Mesendoderm (in vitro differentiated cells): ENCODE data around the gene PTK7.

Experiments used
- DNase-seq: peaks from one replicate; pipeline ENCODE4 v3.0.0; 2013
- H2AK5ac ChIP-seq: 2 replicates; pipeline ENCODE4 v1.6.1; 2013; ENCODE audit warnings: low read length, inconsistent platforms
- H2BK120ac ChIP-seq: 2 replicates; pipeline ENCODE4 v1.6.1; 2013; ENCODE audit warnings: low read depth, mild to moderate bottlenecking, low read length, moderate library complexity, mixed read lengths
- H2BK15ac ChIP-seq: replicated peaks from 2 replicates; pipeline ENCODE4 v1.6.1; 2013; ENCODE audit warnings: low read depth, mild to moderate bottlenecking, moderate library complexity
- H2BK5ac ChIP-seq: 2 replicates; pipeline ENCODE4 v1.6.1; 2013; ENCODE audit warnings: low read length, inconsistent platforms
- H3K18ac ChIP-seq: 2 replicates; pipeline ENCODE4 v1.6.1; 2013; ENCODE audit warnings: mild to moderate bottlenecking, low read length, mixed read lengths
- H3K23ac ChIP-seq: one replicate; pipeline ENCODE4 v1.6.1; 2013; ENCODE audit warnings: low read length
- H3K27ac ChIP-seq: 2 replicates; pipeline ENCODE4 v1.5.1; 2013; ENCODE audit warnings: low read depth, mild to moderate bottlenecking, inconsistent platforms, low read length, moderate library complexity
- H3K27me3 ChIP-seq: 2 replicates; pipeline ENCODE4 v1.6.1; 2013; ENCODE audit warnings: low read length, control low read depth, mild to moderate bottlenecking, inconsistent platforms; ENCODE audit not compliant: insufficient read depth, poor library complexity
- H3K36me3 ChIP-seq: 2 replicates; pipeline ENCODE4 v1.6.1; 2013; ENCODE audit warnings: low read length, inconsistent platforms; ENCODE audit not compliant: control insufficient read depth, insufficient read depth
- H3K4ac ChIP-seq: one replicate; pipeline ENCODE4 v1.6.1; 2013; ENCODE audit warnings: low read depth, mild to moderate bottlenecking, low read length, moderate library complexity
- H3K4me1 ChIP-seq: 2 replicates; pipeline ENCODE4 v1.6.1; 2013; ENCODE audit warnings: low read depth, low read length, inconsistent platforms; ENCODE audit not compliant: control insufficient read depth
- H3K4me2 ChIP-seq: 2 replicates; pipeline ENCODE4 v1.6.1; 2013; ENCODE audit warnings: low read length
- H3K4me3 ChIP-seq: 2 replicates; pipeline ENCODE4 v1.5.1; 2013; ENCODE audit warnings: mild to moderate bottlenecking, low read length
- H3K56ac ChIP-seq: one replicate; pipeline ENCODE4 v1.6.1; 2013; ENCODE audit warnings: low read length
- H3K79me1 ChIP-seq: 2 replicates; pipeline ENCODE4 v1.6.1; 2013; ENCODE audit warnings: low read length, inconsistent platforms
- H3K79me2 ChIP-seq: 2 replicates; pipeline ENCODE4 v1.6.1; 2013; ENCODE audit warnings: mild to moderate bottlenecking, low read length; ENCODE audit not compliant: control insufficient read depth, insufficient read depth
- H3K9ac ChIP-seq: 2 replicates; pipeline ENCODE4 v1.6.1; 2013; ENCODE audit warnings: low read length, inconsistent platforms
- H4K5ac ChIP-seq: one replicate; pipeline ENCODE4 v1.6.1; 2013; ENCODE audit warnings: low read length
- H4K8ac ChIP-seq: one replicate; pipeline ENCODE4 v1.6.1; 2013; ENCODE audit warnings: low read depth, mild to moderate bottlenecking, control low read depth, low read length, moderate library complexity
- WGBS: extraction: QIAGEN DNeasy Blood & Tissue Kit; methylation state at CpG from one replicate; pipeline ENCODE4 v1.1.7; 2013; ENCODE audit warnings: low lambda C conversion rate, missing lambda C conversion rate; ENCODE audit not compliant: insufficient coverage; ENCODE audit errors: extremely low coverage; 5-methylcytosine and 5-hydroxymethylcytosine counted together

PTK7 gene

GRCh38 chr6:43034190-43034525, 42.0 kb upstream of the PTK7 start:
- Histone ChIP-seq H3K79me2 (no peaks in the 10 kb centered on the region), H3K79me1 (no peaks in the 10 kb centered on the region), H3K18ac (no peak overlapping the region), H3K4me1 (no peaks in the 10 kb centered on the region), H4K5ac (no peak overlapping the region), H3K36me3 (peaks cover 15% of the 10 kb centered on the region), H4K8ac (no peak overlapping the region), H3K56ac (no peak overlapping the region), H3K27ac (no peak overlapping the region), H3K23ac (no peak overlapping the region), H3K4ac (no peak overlapping the region), H3K4me2 (no peak overlapping the region), H2AK5ac (no peak overlapping the region), H2BK15ac (no peak overlapping the region), H2BK5ac (no peak overlapping the region), H3K9ac (no peak overlapping the region), H2BK120ac (no peak overlapping the region), H3K4me3 (no peak overlapping the region), H3K27me3 (no peaks in the 10 kb centered on the region)
- no CpG with 5 or more reads among the region's 2 CpGs for WGBS
- no peak for DNase-seq

GRCh38 chr6:43035495-43036194, 40.5 kb upstream of the PTK7 start:
- Histone ChIP-seq H3K79me2 (no peaks in the 10 kb centered on the region), H2BK15ac (no peak overlapping the region), H3K27me3 (no peaks in the 10 kb centered on the region), H4K8ac (no peak overlapping the region), H3K9ac (no peak overlapping the region), H3K27ac (no peak overlapping the region), H3K4me3 (no peak overlapping the region), H4K5ac (no peak overlapping the region), H3K18ac (no peak overlapping the region), H3K4me2 (no peak overlapping the region), H2BK5ac (no peak overlapping the region), H2BK120ac (no peak overlapping the region), H3K4ac (no peak overlapping the region), H3K79me1 (no peaks in the 10 kb centered on the region), H3K36me3 (peaks cover 13% of the 10 kb centered on the region), H2AK5ac (no peak overlapping the region), H3K4me1 (no peaks in the 10 kb centered on the region), H3K56ac (no peak overlapping the region), H3K23ac (no peak overlapping the region)
- DNase-seq, result no peak
- WGBS, result no CpG with 5 or more reads among the region's 4 CpGs

DNA sequence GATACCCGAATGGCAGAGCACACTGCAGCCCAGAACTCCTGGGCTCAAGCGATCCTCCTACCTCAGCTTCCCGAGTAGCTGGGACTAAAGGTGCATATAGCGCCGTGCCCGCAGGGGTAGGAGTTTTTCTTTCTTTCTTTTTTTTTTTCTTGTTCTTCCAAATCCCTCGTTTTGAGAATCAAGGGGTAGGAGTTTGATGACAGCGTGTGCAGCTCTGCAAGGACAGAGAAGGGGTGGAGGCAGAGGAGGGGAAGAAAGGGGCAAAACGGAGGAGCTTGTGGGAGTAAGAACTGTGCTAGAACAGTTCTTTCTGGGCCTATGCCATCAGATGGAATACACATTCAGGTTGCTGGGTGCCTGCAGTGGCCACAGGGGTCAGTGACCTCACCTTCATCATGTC, 39.4 kb upstream of the PTK7 start:
- H3K27me3 ChIP-seq, result no peaks in the 10 kb centered on the region
- H3K36me3 ChIP-seq, result peaks cover 13% of the 10 kb centered on the region
- no peaks in the 10 kb centered on the region for H3K79me1 ChIP-seq
- H3K56ac ChIP-seq, result no peak overlapping the region
- no peak overlapping the region for H3K4me3 ChIP-seq
- no peaks in the 10 kb centered on the region for H3K4me1 ChIP-seq
- H4K5ac ChIP-seq, result no peak overlapping the region
- no peaks in the 10 kb centered on the region for H3K79me2 ChIP-seq
- H2BK5ac ChIP-seq, result no peak overlapping the region
- H2BK15ac ChIP-seq, result no peak overlapping the region
- no peak for DNase-seq
- no peak overlapping the region for H3K23ac ChIP-seq
- H2BK120ac ChIP-seq, result no peak overlapping the region
- H3K27ac ChIP-seq, result no peak overlapping the region
- no peak overlapping the region for H3K4ac ChIP-seq
- no peak overlapping the region for H3K4me2 ChIP-seq
- no peak overlapping the region for H3K9ac ChIP-seq
- no CpG with 5 or more reads among the region's 9 CpGs for WGBS
- H3K18ac ChIP-seq, result no peak overlapping the region
- H4K8ac ChIP-seq, result no peak overlapping the region
- H2AK5ac ChIP-seq, result no peak overlapping the region

GRCh38 chr6:43037197-43037596, 38.9 kb upstream of the PTK7 start:
- Histone ChIP-seq H4K8ac (no peak overlapping the region), H3K9ac (no peak overlapping the region), H3K4me1 (no peaks in the 10 kb centered on the region), H3K4me3 (no peak overlapping the region), H3K18ac (no peak overlapping the region), H3K27ac (no peak overlapping the region), H2BK120ac (no peak overlapping the region), H3K27me3 (no peaks in the 10 kb centered on the region), H3K4me2 (no peak overlapping the region), H3K36me3 (peaks cover 13% of the 10 kb centered on the region), H4K5ac (no peak overlapping the region), H3K56ac (no peak overlapping the region), H2BK15ac (no peak overlapping the region), H2BK5ac (no peak overlapping the region), H3K79me2 (no peaks in the 10 kb centered on the region), H3K23ac (no peak overlapping the region), H3K4ac (no peak overlapping the region), H2AK5ac (no peak overlapping the region), H3K79me1 (no peaks in the 10 kb centered on the region)
- no peak for DNase-seq
- no CpG with 5 or more reads among the region's 5 CpGs for WGBS

DNA sequence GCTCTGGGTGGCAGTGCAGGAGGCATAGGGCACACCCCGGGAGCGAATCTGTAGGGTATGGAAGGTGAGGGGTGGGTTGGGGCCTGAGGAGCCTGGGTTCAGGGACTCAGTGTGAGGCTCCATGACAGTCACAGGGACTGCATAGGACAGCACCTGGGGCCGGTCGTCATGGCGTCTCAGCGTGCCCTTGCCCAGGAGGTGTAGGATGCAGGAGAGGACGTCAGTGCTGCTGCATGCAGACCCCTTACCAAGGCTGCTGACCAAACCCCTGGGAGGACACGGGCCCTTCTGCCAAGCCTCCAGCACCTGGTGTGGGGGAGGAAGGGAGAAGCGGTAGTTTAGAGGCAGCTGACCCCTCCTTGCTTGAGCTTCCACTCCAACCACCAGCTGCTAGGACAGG, 38.4 kb upstream of the PTK7 start:
- Histone ChIP-seq H2BK120ac (no peak overlapping the region), H3K4ac (no peak overlapping the region), H3K23ac (no peak overlapping the region), H3K27me3 (no peaks in the 10 kb centered on the region), H3K36me3 (peaks cover 11% of the 10 kb centered on the region), H3K56ac (no peak overlapping the region), H2AK5ac (no peak overlapping the region), H3K4me3 (no peak overlapping the region), H4K5ac (no peak overlapping the region), H4K8ac (no peak overlapping the region), H3K4me2 (no peak overlapping the region), H3K27ac (no peak overlapping the region), H3K4me1 (no peaks in the 10 kb centered on the region), H2BK15ac (no peak overlapping the region), H3K9ac (no peak overlapping the region), H3K79me1 (no peaks in the 10 kb centered on the region), H3K18ac (no peak overlapping the region), H2BK5ac (no peak overlapping the region), H3K79me2 (no peaks in the 10 kb centered on the region)
- no peak for DNase-seq
- no CpG with 5 or more reads among the region's 9 CpGs for WGBS

DNA sequence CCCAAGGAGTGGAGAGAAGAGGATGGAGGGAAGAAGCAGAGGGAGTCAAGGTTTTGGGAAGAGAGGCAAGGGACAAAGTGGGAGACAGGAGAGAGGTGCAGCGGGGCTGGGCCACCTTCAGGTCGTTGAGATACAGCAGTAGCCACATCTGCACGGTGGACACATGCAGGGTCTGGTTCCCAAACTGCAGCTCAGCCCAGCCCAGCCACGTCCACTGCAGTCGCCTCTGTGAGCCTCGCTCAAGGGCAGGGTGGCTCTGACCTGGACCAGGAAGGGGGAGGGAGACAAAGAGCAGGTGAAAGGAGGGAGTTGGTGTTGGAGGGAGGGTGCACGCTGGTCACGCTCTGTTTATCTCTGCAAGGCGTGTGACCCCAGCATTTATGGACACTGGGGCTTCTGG, 37.4 kb upstream of the PTK7 start:
- no peak overlapping the region for H3K4me3 ChIP-seq
- H3K56ac ChIP-seq, result no peak overlapping the region
- H3K79me1 ChIP-seq, result no peaks in the 10 kb centered on the region
- no peak overlapping the region for H3K27ac ChIP-seq
- H3K23ac ChIP-seq, result no peak overlapping the region
- no peak overlapping the region for H2AK5ac ChIP-seq
- H4K5ac ChIP-seq, result no peak overlapping the region
- no peak overlapping the region for H3K4me2 ChIP-seq
- no peak overlapping the region for H2BK5ac ChIP-seq
- H3K36me3 ChIP-seq, result peaks cover 7% of the 10 kb centered on the region
- no peak overlapping the region for H3K4ac ChIP-seq
- no peaks in the 10 kb centered on the region for H3K27me3 ChIP-seq
- no peaks in the 10 kb centered on the region for H3K79me2 ChIP-seq
- no peak overlapping the region for H4K8ac ChIP-seq
- no CpG with 5 or more reads among the region's 9 CpGs for WGBS
- no peak overlapping the region for H2BK15ac ChIP-seq
- DNase-seq, result no peak
- no peak overlapping the region for H2BK120ac ChIP-seq
- H3K18ac ChIP-seq, result no peak overlapping the region
- no peak overlapping the region for H3K9ac ChIP-seq
- no peaks in the 10 kb centered on the region for H3K4me1 ChIP-seq
